GM08714 (cell line): Measurements from ENCODE around the gene PCDHGA7.
"Not testable (repeated sequence)": the region's sequence is repeated elsewhere in the genome, so short reads cannot be mapped to it uniquely, and the experiment has no call there.

ENCODE experiments used
- H3K4me3 ChIP-seq: fragments of 200-500 bp; sonication (Bioruptor generic); 2 replicates; pipeline ENCODE4 v1.5.1; 2014; ENCODE audit warnings: mild to moderate bottlenecking, low read length, inconsistent platforms
- ZNF274 ChIP-seq: IDR thresholded peaks from 2 replicates; pipeline ENCODE4 v1.6.1; 2012; ENCODE audit warnings: mild to moderate bottlenecking, low read depth, low read length

The PCDHGA7 gene

GRCh38 chr5:141382469-141383294 is at the start of gene PCDHGA7:
Gene PCDHGA7, plus strand, starts transcription at chr5:141382742. Its CDS starts 158 bp downstream, at chr5:141382900.
- H3K4me3 ChIP-seq = peak within 1 kb of the TSS; percentile 30; the same call in 1 of the 2 replicates
- TF ChIP-seq ZNF274 = no peak

GRCh38 chr5:141338538-141339306 is 43.8 kb upstream of the PCDHGA7 start, which contains the start of gene PCDHGA2:
Gene PCDHGA2, plus strand, starts transcription at chr5:141338760.
- no peak for TF ChIP-seq ZNF274
- no peak within 1 kb of the TSS for H3K4me3 ChIP-seq

GRCh38 chr5:141340781-141341354 is 41.7 kb upstream of the PCDHGA7 start:
- H3K4me3 ChIP-seq = not testable (repeated sequence)

GRCh38 chr5:141342773-141343172 is 39.8 kb upstream of the PCDHGA7 start:
- TF ChIP-seq ZNF274 = no peak
- no peak overlapping the region for H3K4me3 ChIP-seq

GRCh38 chr5:141343242-141343952 is 39.1 kb upstream of the PCDHGA7 start, which contains the start of gene PCDHGA3:
Gene PCDHGA3, plus strand, starts transcription at chr5:141343829. Its CDS starts 205 bp downstream, at chr5:141344034.
- TF ChIP-seq ZNF274 = no peak
- peak within 1 kb of the TSS; percentile 64 for H3K4me3 ChIP-seq

GRCh38 chr5:141343953-141344463 is 38.5 kb upstream of the PCDHGA7 start:
- no peak for TF ChIP-seq ZNF274
- H3K4me3 ChIP-seq = peak overlapping the region; percentile 64

- TF ChIP-seq ZNF274 = no peak
- no peak overlapping the region for H3K4me3 ChIP-seq
Observed at GRCh38 chr5:141345327-141345726, 37.2 kb upstream of the PCDHGA7 start.

GRCh38 chr5:141346017-141346416 is 36.5 kb upstream of the PCDHGA7 start:
- H3K4me3 ChIP-seq = not testable (repeated sequence)

GRCh38 chr5:141349917-141350619 is 32.5 kb upstream of the PCDHGA7 start, which contains the start of gene PCDHGB1:
Gene PCDHGB1, plus strand, starts transcription at chr5:141350099. Its CDS starts 162 bp downstream, at chr5:141350261.
- TF ChIP-seq ZNF274 = no peak
- peak within 1 kb of the TSS; percentile 36 for H3K4me3 ChIP-seq

GRCh38 chr5:141351591-141351990 is 31.0 kb upstream of the PCDHGA7 start:
- H3K4me3 ChIP-seq = no peak overlapping the region
- TF ChIP-seq ZNF274 = no peak

- no peak for TF ChIP-seq ZNF274
- peak within 1 kb of the TSS; percentile 35; the same call in 1 of the 2 replicates for H3K4me3 ChIP-seq
Observed at GRCh38 chr5:141354900-141355469, 27.6 kb upstream of the PCDHGA7 start, which contains the start of gene PCDHGA4. Gene PCDHGA4, plus strand, starts transcription at chr5:141355021. Its CDS starts 87 bp downstream, at chr5:141355108.

GRCh38 chr5:141355641-141356040 is 26.9 kb upstream of the PCDHGA7 start:
- H3K4me3 ChIP-seq = no peak overlapping the region
- no peak for TF ChIP-seq ZNF274

GRCh38 chr5:141356133-141356532 is 26.4 kb upstream of the PCDHGA7 start:
- TF ChIP-seq ZNF274 = no peak
- no peak overlapping the region for H3K4me3 ChIP-seq
